ENCODE measurements around the gene WDR37.
A peak's percentile ranks its signal among the peaks of the same experiment; 100 is the strongest.

WDR37 gene

DNA sequence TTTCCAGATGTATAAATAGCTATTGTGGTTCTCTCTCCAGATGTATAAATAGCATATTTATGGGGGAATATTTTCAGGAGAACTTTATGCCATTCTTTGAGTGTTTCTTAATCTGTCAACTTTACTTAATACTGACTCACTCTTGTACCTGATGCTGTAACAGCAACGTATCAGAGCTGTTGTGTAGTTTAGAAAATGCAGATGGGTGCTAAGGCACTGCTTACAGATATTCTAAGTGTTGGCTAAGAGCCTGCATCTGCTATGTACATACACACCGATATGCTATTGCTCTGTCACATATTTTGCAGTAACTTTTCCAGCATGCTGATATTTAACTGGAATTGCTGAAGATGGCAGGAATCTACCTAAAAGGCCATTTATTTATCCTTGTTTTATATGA, 71.9 kb downstream of the WDR37 start:
- DNase-seq (ENCODE audit: low read depth): peak; percentile 11
- TF ChIP-seq, protein P1, sequence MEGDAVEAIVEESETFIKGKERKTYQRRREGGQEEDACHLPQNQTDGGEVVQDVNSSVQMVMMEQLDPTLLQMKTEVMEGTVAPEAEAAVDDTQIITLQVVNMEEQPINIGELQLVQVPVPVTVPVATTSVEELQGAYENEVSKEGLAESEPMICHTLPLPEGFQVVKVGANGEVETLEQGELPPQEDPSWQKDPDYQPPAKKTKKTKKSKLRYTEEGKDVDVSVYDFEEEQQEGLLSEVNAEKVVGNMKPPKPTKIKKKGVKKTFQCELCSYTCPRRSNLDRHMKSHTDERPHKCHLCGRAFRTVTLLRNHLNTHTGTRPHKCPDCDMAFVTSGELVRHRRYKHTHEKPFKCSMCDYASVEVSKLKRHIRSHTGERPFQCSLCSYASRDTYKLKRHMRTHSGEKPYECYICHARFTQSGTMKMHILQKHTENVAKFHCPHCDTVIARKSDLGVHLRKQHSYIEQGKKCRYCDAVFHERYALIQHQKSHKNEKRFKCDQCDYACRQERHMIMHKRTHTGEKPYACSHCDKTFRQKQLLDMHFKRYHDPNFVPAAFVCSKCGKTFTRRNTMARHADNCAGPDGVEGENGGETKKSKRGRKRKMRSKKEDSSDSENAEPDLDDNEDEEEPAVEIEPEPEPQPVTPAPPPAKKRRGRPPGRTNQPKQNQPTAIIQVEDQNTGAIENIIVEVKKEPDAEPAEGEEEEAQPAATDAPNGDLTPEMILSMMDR (IDR thresholded peaks at IDR 0.05; ENCODE audit: insufficient read depth, low read depth, low read length, missing control alignments): no peak
- no peak overlapping the region for H3K4me3 ChIP-seq (ENCODE audit: low read length)

GRCh38 chr10:1128649-1129048, 72.5 kb downstream of the WDR37 start:
- DNase-seq (ENCODE audit: low read depth): no peak
- TF ChIP-seq, protein P1 (IDR thresholded peaks at IDR 0.05; ENCODE audit: insufficient read depth, low read depth, low read length, missing control alignments): no peak
- H3K4me3 ChIP-seq (ENCODE audit: low read length): no peak overlapping the region

- no peak for DNase-seq (ENCODE audit: low read depth)
- no peak overlapping the region for H3K4me3 ChIP-seq (ENCODE audit: low read length)
- TF ChIP-seq, protein P1 (IDR thresholded peaks at IDR 0.05; ENCODE audit: insufficient read depth, low read depth, low read length, missing control alignments): no peak
These were observed 74.0 kb downstream of the WDR37 start for GRCh38 chr10:1130226-1130625.

GRCh38 chr10:1130995-1131790, 75.0 kb downstream of the WDR37 start:
- H3K4me3 ChIP-seq (ENCODE audit: low read length): no peak overlapping the region
- no peak for DNase-seq (ENCODE audit: low read depth)
- TF ChIP-seq, protein P1 (IDR thresholded peaks at IDR 0.05; ENCODE audit: insufficient read depth, low read depth, low read length, missing control alignments): no peak

GRCh38 chr10:1132584-1132983, 76.4 kb downstream of the WDR37 start:
- DNase-seq (ENCODE audit: low read depth): no peak
- no peak overlapping the region for H3K4me3 ChIP-seq (ENCODE audit: low read length)
- TF ChIP-seq, protein P1 (IDR thresholded peaks at IDR 0.05; ENCODE audit: insufficient read depth, low read depth, low read length, missing control alignments): no peak

- H3K4me3 ChIP-seq (ENCODE audit: low read length): no peak overlapping the region
- TF ChIP-seq, protein P1 (IDR thresholded peaks at IDR 0.05; ENCODE audit: insufficient read depth, low read depth, low read length, missing control alignments): no peak
- DNase-seq (ENCODE audit: low read depth): no peak
These were observed 77.4 kb downstream of the WDR37 start for GRCh38 chr10:1133495-1134045.
